Activated CD4-positive, alpha-beta T cell treated with anti-CD3 and anti-CD28 coated beads, Interleukin-2, amount 50 U/mL, for 24 hours (primary cell): ENCODE results near the gene CABS1.

Experiments
- DNase-seq, 2 donors: peaks; one replicate each; pipeline ENCODE4 v3.0.0-alpha.2; 2020; ENCODE audit warnings: low read depth in 1 of 2, low spot score in 1 of 2

The CABS1 gene

GRCh38 chr4:70334681-70335080, at the start of gene CABS1:
Gene CABS1 (plus strand): TSS chr4:70334981. CDS start chr4:70335040, 59 bp downstream.
- no peak for DNase-seq

GRCh38 chr4:70288651-70289050, 46.1 kb upstream of the CABS1 start:
- no peak for DNase-seq

- no peak for DNase-seq
These were observed 43.4 kb upstream of the CABS1 start for GRCh38 chr4:70291341-70291740.

GRCh38 chr4:70297576-70297975, 37.2 kb upstream of the CABS1 start:
- DNase-seq, result no peak

- no peak for DNase-seq
These were observed 36.7 kb upstream of the CABS1 start for GRCh38 chr4:70298051-70298450.

GRCh38 chr4:70299643-70300042, 35.1 kb upstream of the CABS1 start:
- no peak for DNase-seq

GRCh38 chr4:70300215-70300614, 34.6 kb upstream of the CABS1 start:
- no peak for DNase-seq

GRCh38 chr4:70303090-70303489, 31.7 kb upstream of the CABS1 start:
- DNase-seq, result no peak

- DNase-seq, result no peak
These were observed 29.2 kb upstream of the CABS1 start for GRCh38 chr4:70305601-70306000.

- DNase-seq, result no peak
These were observed 28.7 kb upstream of the CABS1 start for GRCh38 chr4:70306076-70306475.

GRCh38 chr4:70313736-70314135, 21.0 kb upstream of the CABS1 start:
- no peak for DNase-seq

GRCh38 chr4:70315928-70316327, 18.9 kb upstream of the CABS1 start:
- no peak for DNase-seq

- DNase-seq, result no peak
These were observed 8.7 kb upstream of the CABS1 start for GRCh38 chr4:70326052-70326451.

GRCh38 chr4:70336043-70336442, 1.3 kb downstream of the CABS1 start:
- DNase-seq, result no peak

GRCh38 chr4:70337886-70338420, 3.2 kb downstream of the CABS1 start:
- DNase-seq, result no peak

GRCh38 chr4:70356185-70356584, 21.4 kb downstream of the CABS1 start:
- no peak for DNase-seq

- DNase-seq, result no peak
These were observed 24.4 kb downstream of the CABS1 start for GRCh38 chr4:70359115-70359661.

- no peak for DNase-seq
These were observed 25.7 kb downstream of the CABS1 start, which contains the start of gene SMR3A for GRCh38 chr4:70360460-70360859. Gene SMR3A (plus strand): TSS chr4:70360760. CDS start chr4:70362116, 1,356 bp downstream.

GRCh38 chr4:70364002-70364401, 29.2 kb downstream of the CABS1 start:
- DNase-seq, result no peak

GRCh38 chr4:70365479-70365878, 30.7 kb downstream of the CABS1 start:
- DNase-seq, result no peak

- DNase-seq, result no peak
These were observed 33.0 kb downstream of the CABS1 start for GRCh38 chr4:70367813-70368212.

GRCh38 chr4:70371987-70372386, 37.2 kb downstream of the CABS1 start:
- DNase-seq, result no peak

GRCh38 chr4:70372760-70373159, 38.0 kb downstream of the CABS1 start:
- DNase-seq, result no peak
